Gastroesophageal sphincter (tissue), 3 donors: ENCODE measurements around the gene DBP.

Experiments used
- EP300 ChIP-seq: sonication (generic); formaldehyde crosslinking; IDR thresholded peaks from one replicate; pipeline ENCODE4 v1.6.1; 2017; ENCODE audit warnings: antibody characterized with exemption, mild to moderate bottlenecking
- TF ChIP-seq, protein P1 (sequence below), 4 experiments: fragments of 200-600 bp in 2 of 4; fragments of 450-650 bp in 2 of 4; sonication (generic) in 1 of 4; IDR thresholded peaks; one replicate each; pipeline ENCODE4 v1.5.1; 2017 to 2019; ENCODE audit warnings: antibody characterized with exemption in 4 of 4, mild to moderate bottlenecking in 2 of 4, moderate library complexity in 2 of 4

GRCh38 chr19:48650974-48651682, 13.9 kb upstream of the DBP start:
- TF ChIP-seq EP300, result no peak
- TF ChIP-seq, protein P1, sequence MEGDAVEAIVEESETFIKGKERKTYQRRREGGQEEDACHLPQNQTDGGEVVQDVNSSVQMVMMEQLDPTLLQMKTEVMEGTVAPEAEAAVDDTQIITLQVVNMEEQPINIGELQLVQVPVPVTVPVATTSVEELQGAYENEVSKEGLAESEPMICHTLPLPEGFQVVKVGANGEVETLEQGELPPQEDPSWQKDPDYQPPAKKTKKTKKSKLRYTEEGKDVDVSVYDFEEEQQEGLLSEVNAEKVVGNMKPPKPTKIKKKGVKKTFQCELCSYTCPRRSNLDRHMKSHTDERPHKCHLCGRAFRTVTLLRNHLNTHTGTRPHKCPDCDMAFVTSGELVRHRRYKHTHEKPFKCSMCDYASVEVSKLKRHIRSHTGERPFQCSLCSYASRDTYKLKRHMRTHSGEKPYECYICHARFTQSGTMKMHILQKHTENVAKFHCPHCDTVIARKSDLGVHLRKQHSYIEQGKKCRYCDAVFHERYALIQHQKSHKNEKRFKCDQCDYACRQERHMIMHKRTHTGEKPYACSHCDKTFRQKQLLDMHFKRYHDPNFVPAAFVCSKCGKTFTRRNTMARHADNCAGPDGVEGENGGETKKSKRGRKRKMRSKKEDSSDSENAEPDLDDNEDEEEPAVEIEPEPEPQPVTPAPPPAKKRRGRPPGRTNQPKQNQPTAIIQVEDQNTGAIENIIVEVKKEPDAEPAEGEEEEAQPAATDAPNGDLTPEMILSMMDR (IDR thresholded peaks at IDR 0.05), result no peak
